ENCODE measurements around the gene KCTD15.

Gene KCTD15, protein sequence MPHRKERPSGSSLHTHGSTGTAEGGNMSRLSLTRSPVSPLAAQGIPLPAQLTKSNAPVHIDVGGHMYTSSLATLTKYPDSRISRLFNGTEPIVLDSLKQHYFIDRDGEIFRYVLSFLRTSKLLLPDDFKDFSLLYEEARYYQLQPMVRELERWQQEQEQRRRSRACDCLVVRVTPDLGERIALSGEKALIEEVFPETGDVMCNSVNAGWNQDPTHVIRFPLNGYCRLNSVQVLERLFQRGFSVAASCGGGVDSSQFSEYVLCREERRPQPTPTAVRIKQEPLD

GRCh38 chr19:33796164-33796875 lies at the start of gene KCTD15:
Gene KCTD15, plus strand, starts transcription at chr19:33796870. Its CDS starts 3,585 bp downstream, at chr19:33800455.
- peak; percentile 12 for DNase-seq

DNA sequence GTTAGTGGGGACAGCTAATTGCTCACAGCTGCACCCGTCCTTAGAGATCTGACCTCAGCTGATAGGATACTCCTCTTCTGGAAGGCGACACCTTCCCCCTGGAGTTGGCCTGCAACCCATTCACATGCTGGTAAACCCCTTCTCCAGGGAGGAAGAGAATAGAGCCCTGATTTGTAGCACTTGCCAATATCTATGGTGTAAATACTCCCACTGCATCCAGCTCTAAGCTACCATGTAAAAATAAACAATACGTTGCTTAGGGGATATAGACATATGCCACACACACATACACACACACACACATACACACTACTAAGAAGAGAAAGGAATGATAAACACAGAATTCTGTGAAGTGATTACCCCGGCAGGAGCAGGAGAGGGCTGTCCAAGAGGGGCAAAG lies 49.4 kb upstream of the KCTD15 start:
- DNase-seq, result no peak

GRCh38 chr19:33748231-33748630 lies 48.4 kb upstream of the KCTD15 start:
- no peak for DNase-seq

DNA sequence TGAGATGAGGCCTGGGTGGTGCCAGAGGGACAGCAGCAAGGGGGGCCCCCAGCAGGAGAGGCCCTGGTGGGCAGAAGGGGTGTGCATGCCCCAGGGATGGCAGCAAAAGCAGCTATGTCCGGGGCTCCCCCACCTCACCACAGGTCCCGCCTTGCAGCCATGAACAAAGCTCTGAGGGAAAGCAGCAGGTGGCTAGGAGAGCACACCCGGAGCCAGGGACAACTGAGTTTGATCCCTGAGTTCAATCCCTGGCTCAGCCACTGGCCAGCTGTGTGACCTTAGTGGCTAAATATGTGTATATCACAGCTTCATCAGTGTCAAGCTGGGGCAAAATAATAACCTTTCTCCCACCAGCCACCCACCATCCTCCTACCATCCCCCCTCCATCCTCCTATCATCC lies 47.7 kb upstream of the KCTD15 start:
- no peak for DNase-seq

DNA sequence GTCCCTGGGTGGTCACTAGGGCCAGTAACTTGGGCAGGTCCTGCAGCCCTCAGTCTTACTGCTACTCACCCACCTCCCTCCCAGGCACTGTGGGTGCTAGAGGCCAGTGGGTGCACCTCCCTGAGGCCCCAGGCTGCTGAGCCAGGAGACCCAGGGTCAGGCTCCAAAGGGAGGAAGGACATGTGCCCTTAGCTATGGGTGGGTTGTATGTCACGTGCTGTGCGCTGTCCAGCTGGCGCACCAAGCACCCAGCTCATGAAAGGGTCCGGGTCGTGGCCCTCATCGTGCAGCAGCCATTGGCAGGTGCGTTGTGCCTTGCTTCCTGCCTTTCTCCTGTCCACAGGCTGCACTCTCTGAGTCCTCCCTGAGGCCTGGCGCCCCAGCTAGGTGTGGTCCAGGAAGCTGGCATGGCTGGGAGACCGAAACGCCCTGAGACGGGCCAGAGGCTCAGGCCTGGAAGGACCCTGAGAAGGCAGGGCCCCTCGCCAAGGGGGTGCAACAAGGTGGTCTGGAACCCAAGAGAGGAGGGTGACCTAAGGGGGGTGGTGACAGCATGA lies 47.0 kb upstream of the KCTD15 start:
- no peak for DNase-seq

DNA sequence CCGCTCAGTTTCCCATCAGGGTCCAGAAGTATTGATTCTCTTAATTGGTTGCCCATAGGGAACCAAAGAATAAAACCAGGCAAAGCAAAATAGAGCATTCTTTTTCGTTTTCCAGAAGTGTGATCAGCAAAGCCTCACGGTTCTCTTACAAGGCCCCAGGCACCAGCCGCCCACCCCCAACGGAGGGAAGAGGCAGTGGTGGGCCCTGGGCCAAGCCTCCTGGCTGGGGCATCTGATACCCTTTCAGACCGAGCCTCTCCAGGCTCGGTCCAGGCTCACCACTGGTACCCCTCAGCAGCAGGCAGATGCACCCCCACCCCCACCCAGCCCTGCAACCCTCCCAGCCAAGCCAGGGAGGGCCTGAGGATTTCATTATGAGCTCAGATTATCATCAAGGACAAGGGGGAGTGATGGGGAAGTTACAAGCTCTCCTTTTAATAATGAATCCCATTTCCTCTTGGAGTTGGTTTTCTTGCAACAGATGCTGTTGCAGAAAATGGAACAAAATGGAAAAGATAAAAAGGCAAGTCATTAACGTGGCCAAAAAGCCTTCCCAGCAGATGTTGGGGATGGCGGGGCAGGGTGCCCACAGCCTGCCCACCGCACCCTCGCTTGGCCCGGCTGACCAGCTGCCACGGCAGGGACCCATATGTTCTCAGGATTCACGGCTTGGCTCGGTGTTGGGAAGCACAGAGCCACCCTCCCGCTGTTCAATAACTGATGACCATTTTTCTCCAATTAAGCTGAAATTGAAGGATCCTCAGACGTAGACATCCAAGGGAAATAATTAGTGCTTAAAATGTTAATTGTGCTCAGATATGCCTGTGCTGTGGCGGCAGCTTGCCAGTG lies 45.9 kb upstream of the KCTD15 start:
- DNase-seq, result no peak

- no peak for DNase-seq
Observed at GRCh38 chr19:33751436-33751770, 45.3 kb upstream of the KCTD15 start.

GRCh38 chr19:33752018-33752800 lies 44.5 kb upstream of the KCTD15 start:
- no peak for DNase-seq

DNA sequence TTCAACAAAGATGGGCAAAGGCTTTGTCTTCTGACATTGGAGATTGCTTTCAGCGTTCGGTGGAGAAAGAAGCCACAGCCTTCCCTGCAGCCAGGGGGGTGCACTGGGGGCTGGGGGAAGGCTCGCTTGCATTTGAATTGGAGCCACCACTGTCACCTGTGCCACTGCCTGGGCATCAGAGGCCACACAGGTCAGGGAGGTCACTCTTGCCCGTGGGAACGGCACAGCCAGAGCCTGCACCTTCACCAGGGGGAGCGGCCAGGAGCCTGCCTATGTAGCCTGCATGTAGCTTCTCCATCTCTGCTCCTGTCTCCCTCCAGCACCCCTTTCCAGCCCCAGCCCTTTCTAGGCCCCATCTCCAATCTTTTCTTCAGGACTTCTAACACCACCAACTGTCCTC lies 43.7 kb upstream of the KCTD15 start:
- DNase-seq, result no peak

- no peak for DNase-seq
Observed at GRCh38 chr19:33754361-33754760, 42.3 kb upstream of the KCTD15 start.

- no peak for DNase-seq
Observed at GRCh38 chr19:33755099-33756035, 41.3 kb upstream of the KCTD15 start.

DNA sequence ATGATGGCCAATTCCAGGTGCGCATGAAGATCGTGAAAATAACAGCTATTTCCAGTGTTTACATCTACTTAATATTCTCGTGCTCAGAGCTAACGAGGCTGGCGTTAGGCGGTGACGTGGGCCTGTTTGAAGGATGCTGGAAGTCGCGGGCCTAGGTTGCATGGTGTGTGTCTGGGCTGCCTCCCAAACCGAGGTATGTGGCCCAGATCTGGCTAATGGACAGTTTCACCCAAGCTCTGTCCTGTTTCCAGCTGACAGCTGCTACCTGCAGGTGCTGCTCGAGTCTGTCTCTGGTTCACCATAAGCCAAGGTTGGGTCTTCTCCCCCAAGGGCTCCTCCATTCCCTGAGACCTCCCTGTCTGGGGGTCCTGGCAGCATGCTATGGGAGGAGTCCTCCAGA lies 40.5 kb upstream of the KCTD15 start:
- no peak for DNase-seq

DNA sequence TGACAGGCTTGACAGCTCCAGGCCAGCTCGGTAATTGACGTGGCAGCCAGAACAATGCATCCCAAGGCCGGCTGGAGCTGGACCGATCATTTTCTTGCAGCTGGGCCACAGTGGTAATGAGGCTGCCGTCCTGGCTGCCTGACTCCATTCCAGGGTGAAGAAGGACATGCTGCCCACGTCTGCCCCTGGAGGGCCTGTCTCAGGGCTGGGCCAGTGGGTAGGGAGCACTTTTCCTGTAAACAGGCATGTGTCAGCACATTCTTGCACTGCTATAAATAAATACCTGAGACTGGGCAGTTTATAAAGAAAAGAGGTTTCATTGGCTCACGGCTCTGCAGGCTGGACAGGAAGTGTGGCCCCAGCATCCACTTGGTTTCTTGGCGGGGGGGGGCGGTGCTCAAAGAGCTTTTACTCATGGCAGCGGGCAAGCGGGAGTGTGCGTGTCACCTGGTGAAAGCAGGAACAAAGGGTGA lies 38.1 kb upstream of the KCTD15 start:
- no peak for DNase-seq

GRCh38 chr19:33759356-33759755 lies 37.3 kb upstream of the KCTD15 start:
- no peak for DNase-seq

- DNase-seq, result no peak
Observed at GRCh38 chr19:33763633-33764371, 32.9 kb upstream of the KCTD15 start.

DNA sequence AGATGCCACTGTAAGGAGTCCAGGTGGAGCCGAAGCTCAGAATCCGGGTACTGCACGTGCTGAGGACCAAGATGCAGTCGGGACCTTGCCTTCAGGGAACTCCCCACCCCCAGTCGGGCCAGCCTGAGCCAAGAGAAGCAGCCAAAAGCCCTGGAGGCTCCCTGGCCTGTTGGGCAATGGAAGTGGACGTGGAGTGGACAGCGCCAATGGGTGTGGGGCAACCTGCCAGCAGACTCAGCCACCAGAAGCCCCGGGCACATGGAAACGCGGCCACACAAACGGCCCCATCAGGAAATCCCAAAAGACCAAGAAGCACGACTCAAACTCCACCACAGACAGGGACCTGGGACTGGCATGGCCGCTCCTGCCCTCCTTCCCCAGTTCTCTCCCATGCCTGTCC lies 30.0 kb upstream of the KCTD15 start:
- DNase-seq, result no peak

- DNase-seq, result no peak
Observed at GRCh38 chr19:33767898-33768413, 28.7 kb upstream of the KCTD15 start.

- no peak for DNase-seq
Observed at GRCh38 chr19:33769208-33769607, 27.5 kb upstream of the KCTD15 start.

DNA sequence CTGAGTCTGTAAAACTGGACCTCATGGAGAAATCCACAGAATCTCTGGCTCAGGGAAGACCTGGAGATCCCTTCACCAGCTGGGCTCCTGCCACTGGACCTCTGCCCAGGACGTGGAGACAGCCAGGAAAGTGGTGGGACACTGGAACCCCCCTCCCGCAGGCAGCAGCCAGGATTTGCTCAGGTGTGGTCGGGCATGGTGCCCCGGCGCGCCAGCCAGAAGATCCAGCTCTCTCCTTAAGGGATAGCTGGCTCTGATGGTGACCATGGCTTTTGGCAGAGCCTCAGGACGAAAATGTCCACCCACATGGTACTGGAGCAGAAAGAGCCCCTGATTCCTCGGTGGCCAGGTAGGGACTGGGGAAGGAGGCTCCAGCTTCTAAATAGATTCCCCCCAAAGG lies 26.6 kb upstream of the KCTD15 start:
- DNase-seq, result no peak

DNA sequence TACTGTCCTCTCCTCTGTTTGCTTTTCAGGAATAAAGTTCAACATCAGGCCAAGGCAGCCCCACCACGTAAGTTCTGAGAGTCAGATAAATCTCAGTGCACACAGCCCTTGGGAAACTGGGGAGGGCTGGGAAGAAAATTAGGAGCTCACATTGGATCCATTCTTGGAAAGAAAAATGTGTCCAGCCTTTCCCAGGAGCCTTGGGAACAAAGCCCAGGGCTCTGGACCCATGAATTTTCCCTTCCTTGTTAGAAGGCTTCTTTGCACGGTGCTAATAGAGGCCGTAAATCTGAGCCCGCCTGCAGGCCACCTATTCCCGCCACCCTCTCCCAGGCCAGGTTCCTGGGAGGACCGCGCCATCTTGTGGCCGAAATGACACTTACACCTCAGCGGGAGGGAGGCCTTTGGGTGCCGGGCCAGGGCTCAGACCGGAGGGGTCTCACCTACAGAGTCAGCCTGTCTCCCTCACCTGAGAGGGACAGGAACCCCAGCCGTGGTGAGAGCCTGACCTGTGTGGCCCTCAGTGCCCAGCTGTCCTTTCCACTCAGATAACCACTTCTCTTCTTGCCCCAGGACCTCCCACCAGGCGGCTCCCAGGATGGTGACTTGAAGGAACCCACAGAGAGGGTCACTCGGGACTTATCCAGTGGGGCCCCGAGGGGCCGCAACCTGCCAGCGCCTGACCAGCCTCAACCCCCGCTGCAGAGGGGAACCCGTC lies 25.1 kb upstream of the KCTD15 start:
- DNase-seq, result peak; percentile 60

All from NCI-H2029 (cell line).